HEK293 (cell line): ENCODE results near the gene SAMD4B.

Source experiments
- AEBP2 ChIP-seq: fragments of 450-650 bp; formaldehyde crosslinking; IDR thresholded peaks from 2 replicates; pipeline ENCODE4 v1.5.1; 2016; ENCODE audit warnings: missing biosample characterization, missing genetic modification characterization, borderline replicate concordance
- GLI2 ChIP-seq: fragments of 450-650 bp; formaldehyde crosslinking; IDR thresholded peaks from 2 replicates; pipeline ENCODE4; 2017; ENCODE audit warnings: missing biosample characterization, missing genetic modification characterization, low read depth, borderline replicate concordance
- HOXD13 ChIP-seq: sonication (generic); formaldehyde crosslinking; IDR thresholded peaks from 2 replicates; pipeline ENCODE4 v1.8.0; 2022; ENCODE audit warnings: missing genetic modification reagents, borderline replicate concordance
- KLF17 ChIP-seq: fragments of 450-650 bp; formaldehyde crosslinking; IDR thresholded peaks from 2 replicates; pipeline ENCODE4 v1.5.1; 2016; ENCODE audit warnings: missing biosample characterization, missing genetic modification characterization
- SALL2 ChIP-seq: fragments of 450-650 bp; formaldehyde crosslinking; IDR thresholded peaks from 2 replicates; pipeline ENCODE4 v1.5.0; 2017; ENCODE audit warnings: missing biosample characterization, mild to moderate bottlenecking, missing genetic modification characterization, borderline replicate concordance
- TRIM28 ChIP-seq: IDR thresholded peaks from 2 replicates; pipeline ENCODE4 v1.6.1; 2011; ENCODE audit warnings: low read length, control low read depth, borderline replicate concordance
- ZNF16 ChIP-seq: fragments of 450-650 bp; formaldehyde crosslinking; IDR thresholded peaks from 2 replicates; pipeline ENCODE4 v1.5.1; 2016; ENCODE audit warnings: low read depth, missing biosample characterization, missing genetic modification characterization
- ZNF221 ChIP-seq: fragments of 450-650 bp; formaldehyde crosslinking; IDR thresholded peaks from 2 replicates; pipeline ENCODE4 v1.5.1; 2017; ENCODE audit warnings: missing biosample characterization, missing genetic modification characterization, borderline replicate concordance
- ZNF239 ChIP-seq: fragments of 450-650 bp; formaldehyde crosslinking; IDR thresholded peaks from 2 replicates; pipeline ENCODE4 v1.5.1; 2016; ENCODE audit warnings: missing biosample characterization, missing genetic modification characterization
- ZNF274 ChIP-seq, 2 experiments: fragments of 200-500 bp in 1 of 2; fragments of 450-650 bp in 1 of 2; sonication (Bioruptor generic) in 1 of 2; formaldehyde crosslinking in 1 of 2; IDR thresholded peaks; 2 replicates each; pipeline versions ENCODE4 v1.5.1 to v1.6.1; 2014 to 2016; ENCODE audit warnings: borderline replicate concordance in 1 of 2, inconsistent platforms in 1 of 2, low read length in 1 of 2, missing biosample characterization in 1 of 2, missing genetic modification characterization in 1 of 2
- ZNF280D ChIP-seq: fragments of 450-650 bp; formaldehyde crosslinking; IDR thresholded peaks from 2 replicates; pipeline ENCODE4 v1.5.1; 2016; ENCODE audit warnings: missing biosample characterization, missing genetic modification characterization
- ZNF311 ChIP-seq: fragments of 450-650 bp; formaldehyde crosslinking; IDR thresholded peaks from 2 replicates; pipeline ENCODE4 v1.5.1; 2017; ENCODE audit warnings: missing biosample characterization, missing genetic modification characterization, borderline replicate concordance
- ZNF514 ChIP-seq: fragments of 450-650 bp; formaldehyde crosslinking; IDR thresholded peaks from 2 replicates; pipeline ENCODE4 v1.5.1; 2016; ENCODE audit warnings: missing biosample characterization, missing genetic modification characterization
- ZNF518A ChIP-seq: fragments of 450-650 bp; formaldehyde crosslinking; conservative IDR thresholded peaks from 2 replicates; pipeline ENCODE4 v1.5.1; 2016; ENCODE audit warnings: low read depth, missing biosample characterization, missing genetic modification characterization
- ZNF555 ChIP-seq: fragments of 450-650 bp; formaldehyde crosslinking; conservative IDR thresholded peaks from 2 replicates; pipeline ENCODE4 v1.5.1; 2017; ENCODE audit warnings: missing biosample characterization, mild to moderate bottlenecking, missing genetic modification characterization, inconsistent platforms
- ZNF585B ChIP-seq: fragments of 450-650 bp; formaldehyde crosslinking; IDR thresholded peaks from 2 replicates; pipeline ENCODE4 v1.5.1; 2016; ENCODE audit warnings: missing biosample characterization, missing genetic modification characterization
- ZNF610 ChIP-seq: fragments of 450-650 bp; formaldehyde crosslinking; IDR thresholded peaks from 2 replicates; pipeline ENCODE4 v1.5.1; 2016; ENCODE audit warnings: missing biosample characterization, missing genetic modification characterization, borderline replicate concordance
- ZSCAN30 ChIP-seq: fragments of 450-650 bp; IDR thresholded peaks from 2 replicates; pipeline ENCODE4 v1.5.1; 2018; ENCODE audit warnings: missing biosample characterization, mild to moderate bottlenecking, missing genetic modification characterization, moderate library complexity
- TF ChIP-seq, protein P1 (sequence below): fragments of 450-650 bp; formaldehyde crosslinking; IDR thresholded peaks from 2 replicates; pipeline ENCODE4 v1.5.1; 2016; ENCODE audit warnings: missing biosample characterization, missing genetic modification characterization, borderline replicate concordance
- TF ChIP-seq, protein P2 (sequence below): fragments of 450-650 bp; formaldehyde crosslinking; IDR thresholded peaks from 2 replicates; pipeline ENCODE4 v1.5.1; 2017; ENCODE audit warnings: missing biosample characterization, missing genetic modification characterization

The SAMD4B gene

GRCh38 chr19:39341719-39342604 is at the start of gene SAMD4B (continued):
- TF ChIP-seq ZNF16 (tag by site-specific recombination), result no peak; the same call in 1 of the 2 replicates
- TF ChIP-seq ZNF585B (tag by site-specific recombination), result no peak
- TF ChIP-seq ZNF221 (tag by site-specific recombination), result peak; percentile 98; the same call in 1 of the 2 replicates
- TF ChIP-seq, protein P1, sequence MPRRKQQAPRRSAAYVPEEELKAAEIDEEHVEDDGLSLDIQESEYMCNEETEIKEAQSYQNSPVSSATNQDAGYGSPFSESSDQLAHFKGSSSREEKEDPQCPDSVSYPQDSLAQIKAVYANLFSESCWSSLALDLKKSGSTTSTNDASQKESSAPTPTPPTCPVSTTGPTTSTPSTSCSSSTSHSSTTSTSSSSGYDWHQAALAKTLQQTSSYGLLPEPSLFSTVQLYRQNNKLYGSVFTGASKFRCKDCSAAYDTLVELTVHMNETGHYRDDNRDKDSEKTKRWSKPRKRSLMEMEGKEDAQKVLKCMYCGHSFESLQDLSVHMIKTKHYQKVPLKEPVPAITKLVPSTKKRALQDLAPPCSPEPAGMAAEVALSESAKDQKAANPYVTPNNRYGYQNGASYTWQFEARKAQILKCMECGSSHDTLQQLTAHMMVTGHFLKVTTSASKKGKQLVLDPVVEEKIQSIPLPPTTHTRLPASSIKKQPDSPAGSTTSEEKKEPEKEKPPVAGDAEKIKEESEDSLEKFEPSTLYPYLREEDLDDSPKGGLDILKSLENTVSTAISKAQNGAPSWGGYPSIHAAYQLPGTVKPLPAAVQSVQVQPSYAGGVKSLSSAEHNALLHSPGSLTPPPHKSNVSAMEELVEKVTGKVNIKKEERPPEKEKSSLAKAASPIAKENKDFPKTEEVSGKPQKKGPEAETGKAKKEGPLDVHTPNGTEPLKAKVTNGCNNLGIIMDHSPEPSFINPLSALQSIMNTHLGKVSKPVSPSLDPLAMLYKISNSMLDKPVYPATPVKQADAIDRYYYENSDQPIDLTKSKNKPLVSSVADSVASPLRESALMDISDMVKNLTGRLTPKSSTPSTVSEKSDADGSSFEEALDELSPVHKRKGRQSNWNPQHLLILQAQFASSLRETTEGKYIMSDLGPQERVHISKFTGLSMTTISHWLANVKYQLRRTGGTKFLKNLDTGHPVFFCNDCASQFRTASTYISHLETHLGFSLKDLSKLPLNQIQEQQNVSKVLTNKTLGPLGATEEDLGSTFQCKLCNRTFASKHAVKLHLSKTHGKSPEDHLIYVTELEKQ, result peak; percentile 83
- no peak for TF ChIP-seq SALL2 (tag by site-specific recombination)
- TF ChIP-seq ZNF280D, result peak; percentile 81; the same call in 1 of the 2 replicates
- no peak for TF ChIP-seq GLI2
- TF ChIP-seq ZNF514, result no peak
- TF ChIP-seq ZNF610 (tag by site-specific recombination), result peak; percentile 93
- TF ChIP-seq ZSCAN30, result peak; percentile 99
- TF ChIP-seq, protein P2, sequence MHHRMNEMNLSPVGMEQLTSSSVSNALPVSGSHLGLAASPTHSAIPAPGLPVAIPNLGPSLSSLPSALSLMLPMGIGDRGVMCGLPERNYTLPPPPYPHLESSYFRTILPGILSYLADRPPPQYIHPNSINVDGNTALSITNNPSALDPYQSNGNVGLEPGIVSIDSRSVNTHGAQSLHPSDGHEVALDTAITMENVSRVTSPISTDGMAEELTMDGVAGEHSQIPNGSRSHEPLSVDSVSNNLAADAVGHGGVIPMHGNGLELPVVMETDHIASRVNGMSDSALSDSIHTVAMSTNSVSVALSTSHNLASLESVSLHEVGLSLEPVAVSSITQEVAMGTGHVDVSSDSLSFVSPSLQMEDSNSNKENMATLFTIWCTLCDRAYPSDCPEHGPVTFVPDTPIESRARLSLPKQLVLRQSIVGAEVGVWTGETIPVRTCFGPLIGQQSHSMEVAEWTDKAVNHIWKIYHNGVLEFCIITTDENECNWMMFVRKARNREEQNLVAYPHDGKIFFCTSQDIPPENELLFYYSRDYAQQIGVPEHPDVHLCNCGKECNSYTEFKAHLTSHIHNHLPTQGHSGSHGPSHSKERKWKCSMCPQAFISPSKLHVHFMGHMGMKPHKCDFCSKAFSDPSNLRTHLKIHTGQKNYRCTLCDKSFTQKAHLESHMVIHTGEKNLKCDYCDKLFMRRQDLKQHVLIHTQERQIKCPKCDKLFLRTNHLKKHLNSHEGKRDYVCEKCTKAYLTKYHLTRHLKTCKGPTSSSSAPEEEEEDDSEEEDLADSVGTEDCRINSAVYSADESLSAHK (tag by site-specific recombination), result peak; percentile 71
- no peak for TF ChIP-seq ZNF555 (tag by site-specific recombination)
- TF ChIP-seq ZNF274 (IDR thresholded peaks at IDR 0.05; ENCODE audit: low read length), result no peak
- no peak for TF ChIP-seq ZNF274 (tag by site-specific recombination; IDR thresholded peaks at IDR 0.05; ENCODE audit: borderline replicate concordance)
- TF ChIP-seq KLF17 (tag by site-specific recombination), result peak; percentile 97
- TF ChIP-seq HOXD13 (CRISPR knock-in tag), result no peak
- TF ChIP-seq ZNF518A (tag by site-specific recombination), result peak; percentile 72
- TF ChIP-seq AEBP2, result no peak
- TF ChIP-seq TRIM28, result peak; percentile 97
- no peak for TF ChIP-seq ZNF239 (tag by site-specific recombination)
- TF ChIP-seq ZNF311 (tag by site-specific recombination), result no peak
